ENCODE data around the gene PRKG1.
"Not testable (repeated sequence)": the region's sequence is repeated elsewhere in the genome, so short reads cannot be mapped to it uniquely, and the experiment has no call there.

Gene PRKG1

DNA sequence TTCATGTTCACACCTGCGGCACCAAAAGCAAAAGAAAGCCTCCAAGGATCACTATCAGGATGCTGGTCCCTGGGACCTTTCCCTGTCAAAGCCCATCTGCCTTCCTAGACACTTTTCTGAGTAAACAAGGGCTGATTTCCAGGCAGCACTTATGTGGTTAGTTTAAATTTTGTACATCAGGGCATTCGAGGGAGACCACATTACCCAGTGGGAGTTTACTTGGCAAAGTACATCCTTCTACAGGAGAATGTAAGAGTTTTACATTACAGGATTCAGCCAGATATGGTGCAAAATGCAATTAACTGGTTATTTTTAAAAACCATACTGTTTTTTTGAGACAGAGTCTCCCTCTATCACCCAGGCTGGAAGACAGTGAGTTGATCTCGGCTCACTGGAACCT, 493.0 kb downstream of the PRKG1 start:
- no peak overlapping the region for H3K23ac ChIP-seq (ENCODE audit: low read length)
- H3K27ac ChIP-seq (ENCODE audit: low read depth, low read length), result no peak overlapping the region
- H3K4me3 ChIP-seq (ENCODE audit: low read length), result no peak overlapping the region
- peak overlapping the region; percentile 16 for H3K4ac ChIP-seq (ENCODE audit: low read depth, low read length)
- no peak overlapping the region for H3K4me2 ChIP-seq (ENCODE audit: low read length)
- H3K79me2 ChIP-seq (ENCODE audit: control insufficient read depth, insufficient read depth, low read length), result no peaks in the 10 kb centered on the region
- no peak for DNase-seq
- H3K36me3 ChIP-seq (ENCODE audit: control insufficient read depth, insufficient read depth, low read length), result no peaks in the 10 kb centered on the region
- no peak overlapping the region for H2BK15ac ChIP-seq (replicated peaks; ENCODE audit: low read depth)
- H2AK5ac ChIP-seq (ENCODE audit: low read length), result no peak overlapping the region
- no peak overlapping the region for H3K9ac ChIP-seq (ENCODE audit: low read length)
- H3K56ac ChIP-seq (ENCODE audit: low read length), result no peak overlapping the region
- no peaks in the 10 kb centered on the region for H3K27me3 ChIP-seq (ENCODE audit: insufficient read depth, low read length, poor library complexity)
- no peak overlapping the region for H4K8ac ChIP-seq (ENCODE audit: low read depth, low read length)
- H4K5ac ChIP-seq (ENCODE audit: low read length), result no peak overlapping the region
- no peak overlapping the region for H2BK120ac ChIP-seq (ENCODE audit: low read depth, low read length)
- peaks cover 7% of the 10 kb centered on the region for H3K4me1 ChIP-seq (ENCODE audit: control insufficient read depth, low read depth, low read length)
- H3K79me1 ChIP-seq (ENCODE audit: low read length), result no peaks in the 10 kb centered on the region
- H2BK5ac ChIP-seq (ENCODE audit: low read length), result no peak overlapping the region
- WGBS (ENCODE audit: extremely low coverage, insufficient coverage, low lambda C conversion rate), result no CpG with 5 or more reads among the region's 3 CpGs
- H3K18ac ChIP-seq (ENCODE audit: low read length), result peak overlapping the region; percentile 60

DNA sequence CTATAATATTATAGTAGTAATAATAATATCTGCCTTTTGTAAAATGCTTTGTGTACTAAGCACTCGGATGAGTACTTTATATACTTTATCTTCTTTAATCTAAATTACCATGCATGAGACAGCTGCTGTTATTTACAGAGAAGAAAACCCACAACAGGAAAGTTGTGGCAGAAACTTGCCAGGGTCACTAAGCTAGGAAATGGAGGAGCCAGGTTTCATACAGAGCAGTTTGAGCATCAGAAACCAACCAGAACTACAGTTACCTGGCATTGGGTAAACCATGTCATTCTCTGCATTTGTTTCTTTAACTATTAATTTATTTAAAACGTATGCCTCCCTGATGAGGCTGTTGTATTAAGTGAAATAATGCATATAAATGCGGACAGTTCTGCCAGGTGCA, 495.2 kb downstream of the PRKG1 start:
- H3K79me1 ChIP-seq (ENCODE audit: low read length), result no peaks in the 10 kb centered on the region
- WGBS (ENCODE audit: extremely low coverage, insufficient coverage, low lambda C conversion rate), result no CpG with 5 or more reads among the region's 3 CpGs
- no peak overlapping the region for H3K9ac ChIP-seq (ENCODE audit: low read length)
- H3K4me3 ChIP-seq (ENCODE audit: low read length), result no peak overlapping the region
- H3K23ac ChIP-seq (ENCODE audit: low read length), result no peak overlapping the region
- peaks cover 7% of the 10 kb centered on the region for H3K4me1 ChIP-seq (ENCODE audit: control insufficient read depth, low read depth, low read length)
- no peak overlapping the region for H3K56ac ChIP-seq (ENCODE audit: low read length)
- DNase-seq, result no peak
- H2BK120ac ChIP-seq (ENCODE audit: low read depth, low read length), result no peak overlapping the region
- H3K79me2 ChIP-seq (ENCODE audit: control insufficient read depth, insufficient read depth, low read length), result no peaks in the 10 kb centered on the region
- H3K27ac ChIP-seq (ENCODE audit: low read depth, low read length), result no peak overlapping the region
- no peak overlapping the region for H2BK15ac ChIP-seq (replicated peaks; ENCODE audit: low read depth)
- no peak overlapping the region for H2AK5ac ChIP-seq (ENCODE audit: low read length)
- H3K4me2 ChIP-seq (ENCODE audit: low read length), result no peak overlapping the region
- H3K4ac ChIP-seq (ENCODE audit: low read depth, low read length), result no peak overlapping the region
- H3K18ac ChIP-seq (ENCODE audit: low read length), result no peak overlapping the region
- no peak overlapping the region for H4K8ac ChIP-seq (ENCODE audit: low read depth, low read length)
- no peak overlapping the region for H4K5ac ChIP-seq (ENCODE audit: low read length)
- H3K36me3 ChIP-seq (ENCODE audit: control insufficient read depth, insufficient read depth, low read length), result no peaks in the 10 kb centered on the region
- H3K27me3 ChIP-seq (ENCODE audit: insufficient read depth, low read length, poor library complexity), result no peaks in the 10 kb centered on the region
- no peak overlapping the region for H2BK5ac ChIP-seq (ENCODE audit: low read length)

DNA sequence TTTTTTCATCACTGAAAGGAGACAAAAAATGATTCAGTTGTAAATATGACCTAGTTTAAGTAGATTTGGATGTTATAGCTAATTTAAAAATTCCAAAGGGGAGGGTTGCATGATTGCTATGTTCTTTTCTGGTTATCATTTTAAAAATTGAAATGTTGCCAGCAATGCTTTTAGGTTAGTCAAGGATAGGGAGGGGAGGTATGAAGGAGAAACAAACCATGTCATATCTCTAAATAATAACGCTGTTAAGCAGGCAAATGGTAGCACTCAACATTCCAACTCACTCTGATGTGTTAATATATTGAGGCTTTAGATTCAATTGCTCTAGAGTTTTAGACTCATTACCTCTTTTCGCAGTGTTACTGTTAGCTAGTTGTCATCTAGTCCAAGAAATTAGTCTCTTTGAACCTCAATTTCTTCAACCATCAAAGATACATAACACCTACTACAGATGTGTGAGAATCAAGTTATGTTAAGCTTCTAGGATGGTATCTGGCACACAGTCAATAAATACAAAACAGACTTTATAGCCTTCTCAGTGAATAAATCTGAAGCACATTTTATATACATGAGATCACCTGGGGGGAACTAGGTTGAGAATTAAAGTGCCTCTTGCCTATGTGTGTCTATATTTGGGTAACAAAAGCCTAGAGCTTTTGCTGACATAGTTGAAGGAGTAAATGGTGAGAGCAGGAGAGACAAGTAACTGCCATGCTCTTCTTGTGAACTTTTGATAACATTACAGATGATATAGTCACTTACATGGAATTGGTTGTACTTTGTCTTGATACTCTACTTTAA, 500.2 kb downstream of the PRKG1 start:
- Histone ChIP-seq H3K23ac (ENCODE audit: low read length) (no peak overlapping the region), H3K27me3 (ENCODE audit: insufficient read depth, low read length, poor library complexity) (no peaks in the 10 kb centered on the region), H3K79me2 (ENCODE audit: control insufficient read depth, insufficient read depth, low read length) (no peaks in the 10 kb centered on the region)

DNA sequence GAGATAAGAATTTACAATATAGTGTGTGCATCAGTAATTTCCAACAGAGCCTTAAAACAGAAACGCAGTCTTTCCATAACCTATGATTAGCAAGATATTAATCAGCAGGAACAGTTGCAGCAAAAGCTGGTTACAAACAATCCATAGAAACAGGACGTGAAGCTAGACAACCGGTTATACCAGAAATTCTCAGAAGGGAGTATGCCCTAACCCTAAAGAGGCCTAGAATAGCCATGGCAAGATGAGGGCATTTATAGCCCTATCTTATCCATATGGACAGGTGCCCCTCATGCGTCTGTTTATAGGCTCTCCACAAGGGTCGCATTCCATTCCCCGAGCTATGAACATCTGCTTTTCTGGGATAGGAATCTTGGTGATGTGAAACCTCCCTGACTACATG, 506.9 kb downstream of the PRKG1 start:
- DNase-seq; H2BK15ac ChIP-seq (replicated peaks; ENCODE audit: low read depth); H3K27ac ChIP-seq (ENCODE audit: low read depth, low read length): not testable (repeated sequence)

More for the DNA sequence above, 500.2 kb downstream of the PRKG1 start:
- Histone ChIP-seq H2BK5ac (ENCODE audit: low read length) (no peak overlapping the region), H3K9ac (ENCODE audit: low read length) (no peak overlapping the region), H3K27ac (ENCODE audit: low read depth, low read length) (no peak overlapping the region), H3K4me1 (ENCODE audit: control insufficient read depth, low read depth, low read length) (no peaks in the 10 kb centered on the region), H2AK5ac (ENCODE audit: low read length) (no peak overlapping the region), H3K36me3 (ENCODE audit: control insufficient read depth, insufficient read depth, low read length) (no peaks in the 10 kb centered on the region), H4K5ac (ENCODE audit: low read length) (no peak overlapping the region), H3K4me2 (ENCODE audit: low read length) (no peak overlapping the region), H2BK120ac (ENCODE audit: low read depth, low read length) (no peak overlapping the region), H3K56ac (ENCODE audit: low read length) (no peak overlapping the region), H3K18ac (ENCODE audit: low read length) (no peak overlapping the region), H4K8ac (ENCODE audit: low read depth, low read length) (no peak overlapping the region), H3K79me1 (ENCODE audit: low read length) (no peaks in the 10 kb centered on the region), H3K4ac (ENCODE audit: low read depth, low read length) (no peak overlapping the region), H2BK15ac (replicated peaks; ENCODE audit: low read depth) (no peak overlapping the region), H3K4me3 (ENCODE audit: low read length) (no peak overlapping the region)
- DNase-seq, result peak; percentile 2
- WGBS (ENCODE audit: extremely low coverage, insufficient coverage, low lambda C conversion rate), result no CpG with 5 or more reads among the region's 2 CpGs

DNA sequence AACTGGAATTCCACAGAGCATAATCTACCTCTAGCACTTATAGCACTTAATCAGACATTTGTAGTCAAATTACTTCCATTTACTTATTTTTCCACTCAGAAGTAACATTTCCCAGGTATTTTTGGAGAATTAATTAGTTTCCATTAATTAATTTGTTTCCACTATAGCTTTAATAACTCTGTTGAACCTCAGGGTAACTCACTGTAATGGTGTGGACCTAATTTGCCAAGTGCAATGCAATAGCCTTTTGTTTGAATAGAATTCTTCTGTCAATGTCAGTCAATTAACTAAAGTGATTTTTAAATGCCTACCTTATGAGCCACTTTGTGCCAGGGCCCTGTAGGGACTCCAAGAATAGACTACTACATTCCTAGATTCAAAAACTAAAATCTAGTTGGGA, 509.7 kb downstream of the PRKG1 start:
- no peak overlapping the region for H3K18ac ChIP-seq (ENCODE audit: low read length)
- DNase-seq, result no peak
- H3K23ac ChIP-seq (ENCODE audit: low read length), result no peak overlapping the region
- H3K4ac ChIP-seq (ENCODE audit: low read depth, low read length), result no peak overlapping the region
- no peak overlapping the region for H3K9ac ChIP-seq (ENCODE audit: low read length)
- H2AK5ac ChIP-seq (ENCODE audit: low read length), result no peak overlapping the region
- H3K27me3 ChIP-seq (ENCODE audit: insufficient read depth, low read length, poor library complexity), result no peaks in the 10 kb centered on the region
- H2BK15ac ChIP-seq (replicated peaks; ENCODE audit: low read depth), result no peak overlapping the region
- H3K56ac ChIP-seq (ENCODE audit: low read length), result no peak overlapping the region
- no peaks in the 10 kb centered on the region for H3K4me1 ChIP-seq (ENCODE audit: control insufficient read depth, low read depth, low read length)
- H2BK5ac ChIP-seq (ENCODE audit: low read length), result no peak overlapping the region
- H3K36me3 ChIP-seq (ENCODE audit: control insufficient read depth, insufficient read depth, low read length), result no peaks in the 10 kb centered on the region
- no peak overlapping the region for H2BK120ac ChIP-seq (ENCODE audit: low read depth, low read length)
- no peaks in the 10 kb centered on the region for H3K79me2 ChIP-seq (ENCODE audit: control insufficient read depth, insufficient read depth, low read length)
- no peak overlapping the region for H4K8ac ChIP-seq (ENCODE audit: low read depth, low read length)
- H3K79me1 ChIP-seq (ENCODE audit: low read length), result no peaks in the 10 kb centered on the region
- no peak overlapping the region for H3K4me3 ChIP-seq (ENCODE audit: low read length)
- no peak overlapping the region for H3K4me2 ChIP-seq (ENCODE audit: low read length)
- H4K5ac ChIP-seq (ENCODE audit: low read length), result no peak overlapping the region
- no peak overlapping the region for H3K27ac ChIP-seq (ENCODE audit: low read depth, low read length)

More for the DNA sequence above, 506.9 kb downstream of the PRKG1 start:
- H3K36me3 ChIP-seq (ENCODE audit: control insufficient read depth, insufficient read depth, low read length); H3K79me2 ChIP-seq (ENCODE audit: control insufficient read depth, insufficient read depth, low read length); H3K23ac ChIP-seq (ENCODE audit: low read length); H3K4me2 ChIP-seq (ENCODE audit: low read length); H3K4me1 ChIP-seq (ENCODE audit: control insufficient read depth, low read depth, low read length); H3K9ac ChIP-seq (ENCODE audit: low read length); H3K4ac ChIP-seq (ENCODE audit: low read depth, low read length); H3K56ac ChIP-seq (ENCODE audit: low read length); H2AK5ac ChIP-seq (ENCODE audit: low read length); H3K79me1 ChIP-seq (ENCODE audit: low read length); H3K18ac ChIP-seq (ENCODE audit: low read length); H4K8ac ChIP-seq (ENCODE audit: low read depth, low read length); H4K5ac ChIP-seq (ENCODE audit: low read length); H3K27me3 ChIP-seq (ENCODE audit: insufficient read depth, low read length, poor library complexity); H3K4me3 ChIP-seq (ENCODE audit: low read length); H2BK120ac ChIP-seq (ENCODE audit: low read depth, low read length); H2BK5ac ChIP-seq (ENCODE audit: low read length): not testable (repeated sequence)
- WGBS (ENCODE audit: extremely low coverage, insufficient coverage, low lambda C conversion rate), result no CpG with 5 or more reads among the region's 6 CpGs

DNA sequence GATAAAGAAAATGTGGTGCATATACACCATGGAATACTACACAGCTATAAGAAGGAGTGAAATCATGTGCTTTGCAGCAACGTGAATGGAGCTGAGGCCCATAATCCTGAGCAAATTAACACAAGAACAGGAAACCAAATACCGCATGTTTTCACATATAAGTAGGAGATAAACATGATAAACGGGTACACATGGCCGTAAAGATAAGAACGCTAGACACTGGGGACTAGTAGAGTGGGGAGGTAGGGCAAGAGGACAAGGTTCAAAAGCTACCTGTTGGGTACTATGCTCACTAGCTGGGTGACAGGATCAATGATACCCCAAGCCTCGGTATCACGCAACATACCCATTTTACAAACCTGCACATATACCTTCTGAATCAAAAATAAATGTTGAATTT, 511.5 kb downstream of the PRKG1 start:
- Histone ChIP-seq H3K4me1 (ENCODE audit: control insufficient read depth, low read depth, low read length) (no peaks in the 10 kb centered on the region), H3K56ac (ENCODE audit: low read length) (no peak overlapping the region), H3K4me3 (ENCODE audit: low read length) (no peak overlapping the region), H3K79me1 (ENCODE audit: low read length) (no peaks in the 10 kb centered on the region), H3K23ac (ENCODE audit: low read length) (no peak overlapping the region), H2BK120ac (ENCODE audit: low read depth, low read length) (no peak overlapping the region), H3K4ac (ENCODE audit: low read depth, low read length) (no peak overlapping the region), H3K36me3 (ENCODE audit: control insufficient read depth, insufficient read depth, low read length) (no peaks in the 10 kb centered on the region), H2BK5ac (ENCODE audit: low read length) (no peak overlapping the region), H2BK15ac (replicated peaks; ENCODE audit: low read depth) (no peak overlapping the region), H2AK5ac (ENCODE audit: low read length) (no peak overlapping the region), H4K5ac (ENCODE audit: low read length) (no peak overlapping the region), H3K9ac (ENCODE audit: low read length) (no peak overlapping the region), H3K18ac (ENCODE audit: low read length) (no peak overlapping the region), H3K27me3 (ENCODE audit: insufficient read depth, low read length, poor library complexity) (no peaks in the 10 kb centered on the region), H3K4me2 (ENCODE audit: low read length) (no peak overlapping the region), H3K27ac (ENCODE audit: low read depth, low read length) (no peak overlapping the region), H3K79me2 (ENCODE audit: control insufficient read depth, insufficient read depth, low read length) (no peaks in the 10 kb centered on the region), H4K8ac (ENCODE audit: low read depth, low read length) (no peak overlapping the region)
- DNase-seq, result no peak
- WGBS (ENCODE audit: extremely low coverage, insufficient coverage, low lambda C conversion rate), result no CpG with 5 or more reads among the region's 7 CpGs
